H1 (cell line): ENCODE data around the gene C15orf62. TPM values are rescaled to one million over a fixed set of nuclear protein-coding genes. Genes with fewer than 3 reads are reported as not detected.

Experiments
- CTCF ChIA-PET: fragments of 300-600 bp; sonication (Branson Sonifier 250); formaldehyde crosslinking; loops from one replicate; lab custom pipeline; 2021; ENCODE audit not compliant: partially characterized antibody; lab: Charles Lee
- POLR2A ChIA-PET: fragments of 300-600 bp; sonication (Branson Sonifier 250); formaldehyde crosslinking; loops from one replicate; lab custom pipeline; 2021; ENCODE audit warnings: inconsistent platforms; ENCODE audit not compliant: partially characterized antibody; lab: Charles Lee
- DNase-seq, 2 experiments: peaks; one replicate each; pipeline versions ENCODE4 v3.0.0 to v3.0.0-alpha.2; 2010 to 2022; ENCODE audit warnings: low spot score in 2 of 2, low read depth in 1 of 2, mixed read lengths in 1 of 2
- FAIRE-seq: peaks from 2 replicates; lab custom pipeline; 2011; peaks lifted over from hg19 to GRCh38; lab: Jason Lieb, UNC
- H2AFZ ChIP-seq: 2 replicates; pipeline ENCODE4 v1.8.1; 2012; ENCODE audit warnings: low read length, inconsistent platforms
- H2AK5ac ChIP-seq: 2 replicates; pipeline ENCODE4 v1.6.1; 2013; ENCODE audit warnings: low read depth, low read length
- H2BK120ac ChIP-seq: replicated peaks from 2 replicates; pipeline ENCODE3; 2013; ENCODE audit warnings: low read depth, low read length, inconsistent platforms
- H2BK12ac ChIP-seq: 2 replicates; pipeline ENCODE4 v1.6.1; 2013; ENCODE audit warnings: low read depth, low read length
- H2BK15ac ChIP-seq: 2 replicates; pipeline ENCODE4 v1.6.1; 2013; ENCODE audit warnings: low read length
- H2BK20ac ChIP-seq: 2 replicates; pipeline ENCODE4 v1.6.1; 2013; ENCODE audit warnings: low read length
- H2BK5ac ChIP-seq: 2 replicates; pipeline ENCODE4 v1.6.1; 2013; ENCODE audit warnings: low read depth, low read length
- H3K14ac ChIP-seq: 2 replicates; pipeline ENCODE4 v1.6.1; 2013; ENCODE audit warnings: inconsistent platforms; ENCODE audit not compliant: insufficient read length
- H3K18ac ChIP-seq: 2 replicates; pipeline ENCODE4 v1.6.1; 2013; ENCODE audit warnings: low read length; ENCODE audit errors: extremely low read depth
- H3K23ac ChIP-seq: 2 replicates; pipeline ENCODE4 v1.6.1; 2013; ENCODE audit warnings: inconsistent platforms; ENCODE audit not compliant: insufficient read length
- H3K23me2 ChIP-seq: 2 replicates; pipeline ENCODE4 v1.6.1; 2013; ENCODE audit warnings: low read depth, low read length
- H3K27ac ChIP-seq: 2 replicates; pipeline ENCODE4 v1.6.1; 2011; ENCODE audit warnings: low read depth, low read length, inconsistent platforms
- H3K27me3 ChIP-seq, 4 experiments: replicated peaks in 1 of 4; 1 replicate in 1 of 4; 2 replicates in 3 of 4; pipeline versions ENCODE4 v1.6.1 to v1.8.1; 2011 to 2013; ENCODE audit warnings: low read length in 3 of 4, mild to moderate bottlenecking in 3 of 4, inconsistent platforms in 2 of 4, mixed read lengths in 2 of 4, moderate library complexity in 1 of 4; ENCODE audit not compliant: control insufficient read depth in 3 of 4, insufficient read depth in 3 of 4; ENCODE audit errors: extremely low read depth in 1 of 4
- H3K36me3 ChIP-seq, 4 experiments: 2 replicates each; pipeline versions ENCODE4 v1.6.1 to v1.8.1; 2011 to 2013; ENCODE audit warnings: mild to moderate bottlenecking in 4 of 4, low read length in 3 of 4, moderate library complexity in 2 of 4, control low read depth in 1 of 4, inconsistent platforms in 1 of 4; ENCODE audit not compliant: insufficient read depth in 4 of 4, control insufficient read depth in 2 of 4
- H3K4ac ChIP-seq: replicated peaks from 2 replicates; pipeline ENCODE3; 2013; ENCODE audit warnings: low read length, low read depth, mixed read lengths, inconsistent platforms; ENCODE audit not compliant: insufficient read length
- H3K4me1 ChIP-seq, 4 experiments: replicated peaks in 1 of 4; 1 replicate in 1 of 4; 2 replicates in 3 of 4; pipeline versions ENCODE4 v1.6.1 to v1.8.1; 2011 to 2013; ENCODE audit warnings: low read length in 3 of 4, inconsistent platforms in 2 of 4, mixed read lengths in 1 of 4; ENCODE audit not compliant: insufficient read depth in 4 of 4, control insufficient read depth in 3 of 4
- H3K4me2 ChIP-seq, 2 experiments: 2 replicates each; pipeline versions ENCODE4 v1.6.1 to v1.8.1; 2011 to 2013; ENCODE audit warnings: low read depth in 2 of 2, low read length in 2 of 2, control low read depth in 1 of 2, inconsistent platforms in 1 of 2, mild to moderate bottlenecking in 1 of 2; ENCODE audit not compliant: insufficient read depth in 1 of 2
- H3K4me3 ChIP-seq, 4 experiments: fragments of 200-600, 300-600 bp in 1 of 4; sonication (generic), shearing (Covaris generic), sonication (Bioruptor Twin) in 1 of 4; 2 replicates each; pipeline versions ENCODE4 v1.5.1 to v1.8.1; 2011 to 2016; ENCODE audit warnings: low read length in 4 of 4, low read depth in 3 of 4, control low read depth in 2 of 4, inconsistent platforms in 2 of 4, mild to moderate bottlenecking in 2 of 4, mixed read lengths in 1 of 4, moderate library complexity in 1 of 4; ENCODE audit not compliant: insufficient read depth in 2 of 4; ENCODE audit errors: extremely low read depth in 1 of 4
- H3K56ac ChIP-seq: replicated peaks from 2 replicates; pipeline ENCODE3; 2013; ENCODE audit warnings: low read depth, mild to moderate bottlenecking, mixed read lengths, low read length, inconsistent platforms; ENCODE audit not compliant: insufficient read length
- H3K79me1 ChIP-seq: 2 replicates; pipeline ENCODE4 v1.6.1; 2013; ENCODE audit warnings: low read depth, low read length, control low read depth
- H3K79me2 ChIP-seq, 2 experiments: 2 replicates each; pipeline versions ENCODE4 v1.6.1 to v1.8.1; 2012 to 2013; ENCODE audit warnings: low read length in 2 of 2, mild to moderate bottlenecking in 2 of 2, inconsistent platforms in 1 of 2; ENCODE audit not compliant: insufficient read depth in 2 of 2, control insufficient read depth in 1 of 2
- H3K9ac ChIP-seq, 4 experiments: replicated peaks in 1 of 4; 1 replicate in 1 of 4; 2 replicates in 3 of 4; pipeline versions ENCODE4 v1.6.1 to v1.8.1; 2011 to 2013; ENCODE audit warnings: low read depth in 3 of 4, low read length in 3 of 4, control low read depth in 2 of 4, mild to moderate bottlenecking in 2 of 4, moderate library complexity in 2 of 4, inconsistent platforms in 1 of 4; ENCODE audit errors: extremely low read depth in 1 of 4
- H3K9me3 ChIP-seq, 2 experiments: 2 replicates each; pipeline versions ENCODE4 v1.6.1 to v1.8.1; 2012 to 2013; ENCODE audit warnings: mild to moderate bottlenecking in 2 of 2, moderate library complexity in 2 of 2, control low read depth in 1 of 2, inconsistent platforms in 1 of 2, low read depth in 1 of 2, low read length in 1 of 2, mixed read lengths in 1 of 2; ENCODE audit not compliant: insufficient read depth in 2 of 2
- H4K20me1 ChIP-seq, 2 experiments: replicated peaks in 1 of 2; 2 replicates each; pipeline versions ENCODE3 to v1.8.1; 2011 to 2013; ENCODE audit warnings: inconsistent platforms in 2 of 2, low read length in 2 of 2, mild to moderate bottlenecking in 1 of 2; ENCODE audit not compliant: insufficient read depth in 2 of 2, control insufficient read depth in 1 of 2
- H4K5ac ChIP-seq: 2 replicates; pipeline ENCODE4 v1.6.1; 2013; ENCODE audit warnings: low read length, low read depth, mixed read lengths, inconsistent platforms; ENCODE audit not compliant: insufficient read length
- H4K8ac ChIP-seq: 2 replicates; pipeline ENCODE4 v1.8.0; 2013; ENCODE audit warnings: mild to moderate bottlenecking, moderate library complexity, low read length, inconsistent platforms; ENCODE audit not compliant: insufficient read depth; ENCODE audit errors: extremely low read depth
- H4K91ac ChIP-seq: replicated peaks from 2 replicates; pipeline ENCODE3; 2013; ENCODE audit warnings: low read length, mixed read lengths, inconsistent platforms; ENCODE audit not compliant: insufficient read length
- POLR2AphosphoS5 ChIP-seq: IDR thresholded peaks from 2 replicates; pipeline ENCODE4 v1.6.1; 2011; ENCODE audit warnings: low read depth, low read length
- WGBS, 2 experiments: shearing (Covaris generic) in 1 of 2; methylation state at CpG; one replicate each; pipeline versions ENCODE4 v1.1.6 to v1.1.7; 2013 to 2015; ENCODE audit warnings: low lambda C conversion rate in 2 of 2, mixed read lengths in 2 of 2, inconsistent platforms in 1 of 2, low coverage in 1 of 2, missing lambda C conversion rate in 1 of 2; ENCODE audit not compliant: insufficient replicate concordance in 2 of 2, insufficient coverage in 1 of 2, insufficient read length in 1 of 2; ENCODE audit errors: extremely low coverage in 1 of 2, missing lambda C conversion rate in 1 of 2; 5-methylcytosine and 5-hydroxymethylcytosine counted together
- polyA plus RNA-seq, 7 experiments: library from polyadenylated mRNA; depleted of rRNA in 3 of 7; stranded (reverse) in 5 of 7; unstranded in 2 of 7; fragments of >200 nt in 5 of 7; fragments of 200-250 nt in 2 of 7; gene quantifications; 1 replicate in 5 of 7; 2 replicates in 1 of 7; 4 replicates in 1 of 7; pipeline versions ENCODE4 v1.2.1 to v1.2.3, GENCODE V29; 2011 to 2013; ENCODE audit warnings: missing spikeins in 2 of 7, mixed read lengths in 2 of 7
- total RNA-seq: library from RNA; stranded (reverse); fragmentation: NEBNext Ultra II Directional; extraction: Animal tissue kit (Norgen Biotek cat#: 25700); gene quantifications from 2 replicates; pipeline ENCODE4 v1.2.1, GENCODE V29; 2021
- TF ChIP-seq, protein P1 (sequence below): IDR thresholded peaks from 2 replicates; pipeline ENCODE4 v1.6.1; 2012; ENCODE audit warnings: inconsistent platforms

The C15orf62 gene
- total and polyA plus RNA-seq, 2 of the 8 experiments (the other 6 are each of a cell fraction or from before 2014, with no cell fraction given), result 0.06 to 0.56 TPM

DNA sequence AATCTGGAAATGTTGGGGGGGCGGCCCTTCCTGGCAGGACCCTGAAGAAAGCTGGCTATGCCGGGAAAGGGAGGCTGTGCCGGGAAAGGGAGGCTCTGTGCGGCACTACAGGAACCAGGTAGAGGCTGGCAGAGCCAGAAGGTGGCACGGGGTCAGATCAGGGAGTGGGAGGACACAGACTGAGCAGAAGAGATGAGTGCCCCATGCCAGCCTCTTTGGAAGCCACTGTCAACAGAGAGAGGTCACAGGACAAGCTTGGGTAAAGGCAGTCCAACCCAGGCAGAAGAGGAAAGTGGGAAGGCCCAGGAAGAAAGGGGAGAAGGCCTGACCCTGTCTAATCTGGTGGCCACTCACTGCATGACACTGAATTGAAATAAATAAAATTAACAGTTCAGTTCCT lies 1.5 kb downstream of the C15orf62 start:
- Histone ChIP-seq H3K9ac (no peak overlapping the region), H3K23ac (no peak overlapping the region), H3K9me3 (no peaks in the 10 kb centered on the region), H2BK120ac (no peak overlapping the region), H3K36me3 (peaks cover 0 to 14% (median 3%) of the 10 kb centered on the region in 4 experiments; a peak in 2 of 8 replicates), H3K4me2 (no peak overlapping the region), H3K79me1 (no peaks in the 10 kb centered on the region; the same call in 1 of the 2 replicates), H3K56ac (no peak overlapping the region), H4K20me1 (peaks cover 0 to 3% of the 10 kb centered on the region in 2 experiments), H2BK15ac (no peak overlapping the region), H3K14ac (no peak overlapping the region), H3K23me2 (no peaks in the 10 kb centered on the region), H3K27ac (no peak overlapping the region), H4K5ac (no peak overlapping the region), H3K18ac (no peak overlapping the region), H2AK5ac (no peak overlapping the region), H2BK12ac (no peak overlapping the region), H4K91ac (no peak overlapping the region), H3K4me1 (peaks cover 0 to 12% (median 8%) of the 10 kb centered on the region in 4 experiments; a peak in 6 of 7 replicates), H3K79me2 (no peaks in the 10 kb centered on the region), H4K8ac (no peak overlapping the region), H3K4me3 (no peak overlapping the region), H2AFZ (no peak overlapping the region), H2BK20ac (no peak overlapping the region), H3K4ac (no peak overlapping the region), H2BK5ac (no peak overlapping the region), H3K27me3 (no peaks in the 10 kb centered on the region)
- DNase-seq, result no peak
- ChIA-PET CTCF (interaction anchor here (0.6 to 15.3 kb wide), 6 partner anchors 12 to 251 kb away, joined by 3 to 184 read pairs (median 5); partner anchors contain the start of gene VPS18), POLR2A (interaction anchor here (1.5 to 3.0 kb wide), 4 partner anchors 8 to 321 kb away, joined by 3 to 11 read pairs (median 8); partner anchors contain the start of gene GCHFR)
- TF ChIP-seq, protein P1, sequence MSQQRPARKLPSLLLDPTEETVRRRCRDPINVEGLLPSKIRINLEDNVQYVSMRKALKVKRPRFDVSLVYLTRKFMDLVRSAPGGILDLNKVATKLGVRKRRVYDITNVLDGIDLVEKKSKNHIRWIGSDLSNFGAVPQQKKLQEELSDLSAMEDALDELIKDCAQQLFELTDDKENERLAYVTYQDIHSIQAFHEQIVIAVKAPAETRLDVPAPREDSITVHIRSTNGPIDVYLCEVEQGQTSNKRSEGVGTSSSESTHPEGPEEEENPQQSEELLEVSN, result no peak
- TF ChIP-seq POLR2AphosphoS5, result no peak
- FAIRE-seq, result no peak
- WGBS, 2 experiments, result 82% methylated on average over 5 of the region's 5 CpGs; no CpG with 5 or more reads in 1 of the 2 experiments
